GM12878 (cell line): ENCODE measurements around the gene CCSER1. TPM values are rescaled to one million over a fixed set of nuclear protein-coding genes. Genes with fewer than 3 reads are reported as not detected.

ENCODE experiments used
- CEBPZ ChIP-seq: fragments of 150-350 bp; IDR thresholded peaks from 2 replicates; pipeline ENCODE4 v1.6.1; 2016; ENCODE audit warnings: low read depth, low read length
- CHD2 ChIP-seq: IDR thresholded peaks from 2 replicates; pipeline ENCODE4 v1.6.1; 2011; ENCODE audit warnings: low read depth, low read length, improper control_type of control experiment, borderline replicate concordance
- NR2F1 ChIP-seq: fragments of 450-650 bp; conservative IDR thresholded peaks from 2 replicates; pipeline ENCODE4 v1.6.1; 2017; ENCODE audit warnings: mild to moderate bottlenecking
- PAX8 ChIP-seq: fragments of 450-650 bp; IDR thresholded peaks from 2 replicates; pipeline ENCODE4 v1.6.1; 2017; ENCODE audit warnings: mild to moderate bottlenecking, moderate library complexity
- RAD21 ChIP-seq: IDR thresholded peaks from 2 replicates; pipeline ENCODE4 v1.6.1; 2011; ENCODE audit warnings: mild to moderate bottlenecking, low read depth, low read length, moderate library complexity; ENCODE audit not compliant: insufficient read depth
- ZBTB4 ChIP-seq: fragments of 450-650 bp; formaldehyde crosslinking; IDR thresholded peaks from 2 replicates; pipeline ENCODE4 v1.4.0; 2022; ENCODE audit warnings: mild to moderate bottlenecking, moderate library complexity
- ZNF384 ChIP-seq: IDR thresholded peaks from 2 replicates; pipeline ENCODE4 v1.6.1; 2012; ENCODE audit warnings: low read depth, mild to moderate bottlenecking, low read length, improper control_type of control experiment, borderline replicate concordance
- polyA plus RNA-seq, 11 experiments: library from polyadenylated mRNA; depleted of rRNA in 4 of 11; unstranded in 6 of 11; stranded (reverse) in 5 of 11; fragments of >200 nt; fragmentation: Nextera tagmentation in 4 of 11; fragmentation: Illumina TruSeq in 1 of 11; extraction: Ambion mirVana in 4 of 11; extraction: Trizol in 1 of 11; gene quantifications; 1 replicate in 1 of 11; 2 replicates in 10 of 11; pipeline versions ENCODE4 v1.2.1 to v1.2.3, GENCODE V29; 2011 to 2016; ENCODE audit warnings: inconsistent platforms in 2 of 11, missing spikeins in 2 of 11, low read depth in 1 of 11
- total RNA-seq, 4 experiments: library from RNA; depleted of rRNA in 3 of 4; stranded (reverse); fragments of >200 nt in 3 of 4; fragmentation: Illumina TruSeq in 1 of 4; extraction: Trizol in 1 of 4; gene quantifications; 2 replicates each; pipeline versions ENCODE4 v1.2.1 to v1.2.3, GENCODE V29; 2013 to 2021

The CCSER1 gene
- total and polyA plus RNA-seq, 10 of the 15 experiments (the other 5 are each of a cell fraction or from before 2014, with no cell fraction given) = 0.22 to 2.7 (median 1.0) TPM

GRCh38 chr4:90293320-90293719 lies 166.1 kb downstream of the CCSER1 start (continued):
- TF ChIP-seq CEBPZ = no peak
- no peak for TF ChIP-seq ZBTB4 (CRISPR knock-in tag)
- no peak for TF ChIP-seq PAX8
- no peak for TF ChIP-seq CHD2
- TF ChIP-seq ZNF384 = no peak
- TF ChIP-seq RAD21 = peak; percentile 72
- TF ChIP-seq NR2F1 = no peak
